Neural cell (in vitro differentiated cells): ENCODE data around the gene NFIA. TPM values are rescaled to one million over a fixed set of nuclear protein-coding genes. Genes with fewer than 3 reads are reported as not detected.

Experiments used
- H2AFZ ChIP-seq: fragments of 200-600, 300-800 bp; sonication (generic), shearing (Covaris generic); 2 replicates; pipeline ENCODE4 v1.6.0; 2014; ENCODE audit warnings: low read depth, mild to moderate bottlenecking, antibody characterized with exemption, low read length, moderate library complexity
- H3F3A ChIP-seq: fragments of 200-600 bp; shearing (Covaris generic); 2 replicates; pipeline ENCODE4 v1.6.1; 2016; ENCODE audit warnings: mild to moderate bottlenecking, moderate library complexity, mixed read lengths, antibody characterized with exemption, low read length; ENCODE audit not compliant: insufficient read depth, poor library complexity, severe bottlenecking
- H3K27ac ChIP-seq: fragments of 200-600, 300-800 bp; sonication (generic), shearing (Covaris generic); 2 replicates; pipeline ENCODE4 v1.5.1; 2014; ENCODE audit warnings: mild to moderate bottlenecking, low read length, moderate library complexity
- H3K27me3 ChIP-seq: fragments of 300-800, 200-600 bp; sonication (generic), shearing (Covaris generic); 2 replicates; pipeline ENCODE4 v1.6.0; 2014; ENCODE audit warnings: mild to moderate bottlenecking, low read depth, low read length, moderate library complexity; ENCODE audit not compliant: insufficient read depth
- H3K36me3 ChIP-seq: fragments of 300-800, 200-600 bp; sonication (generic), shearing (Covaris generic); 2 replicates; pipeline ENCODE4 v1.5.1; 2014; ENCODE audit warnings: mild to moderate bottlenecking, antibody characterized with exemption, low read length, moderate library complexity; ENCODE audit not compliant: insufficient read depth
- H3K4me2 ChIP-seq: fragments of 300-800, 200-600 bp; sonication (generic), shearing (Covaris generic); 2 replicates; pipeline ENCODE4 v1.6.0; 2014; ENCODE audit warnings: mild to moderate bottlenecking, low read length
- H3K4me3 ChIP-seq: fragments of 300-800, 200-600 bp; sonication (generic), shearing (Covaris generic); 2 replicates; pipeline ENCODE4 v1.5.1; 2014; ENCODE audit warnings: mild to moderate bottlenecking, low read length, moderate library complexity
- H3K79me2 ChIP-seq: fragments of 200-600 bp; shearing (Covaris generic); replicated peaks from 2 replicates; pipeline ENCODE4 v1.6.0; 2014; ENCODE audit warnings: mild to moderate bottlenecking, low read length, moderate library complexity; ENCODE audit not compliant: insufficient read depth
- H3K9ac ChIP-seq: fragments of 300-800, 200-600 bp; sonication (generic), shearing (Covaris generic); 2 replicates; pipeline ENCODE4 v1.6.1; 2016; ENCODE audit warnings: mild to moderate bottlenecking, low read length, mixed read lengths
- H3K9me2 ChIP-seq: fragments of 200-600 bp; shearing (Covaris generic); 2 replicates; pipeline ENCODE4 v1.6.1; 2016; ENCODE audit warnings: mild to moderate bottlenecking, low read length, mixed read lengths; ENCODE audit not compliant: insufficient read depth
- H3K9me3 ChIP-seq: fragments of 200-600, 300-800 bp; sonication (generic), shearing (Covaris generic); 2 replicates; pipeline ENCODE4 v1.6.1; 2016; ENCODE audit warnings: mild to moderate bottlenecking, mixed run types, low read length, moderate library complexity, mixed read lengths
- H4K20me1 ChIP-seq: fragments of 200-600 bp; shearing (Covaris generic); 2 replicates; pipeline ENCODE4 v1.6.1; 2016; ENCODE audit warnings: mild to moderate bottlenecking, mixed run types; ENCODE audit not compliant: insufficient read depth
- CTCF ChIP-seq: fragments of 450-650 bp; IDR thresholded peaks from 2 replicates; pipeline ENCODE4 v1.5.1; 2014; ENCODE audit warnings: antibody characterized with exemption, mild to moderate bottlenecking, moderate library complexity; ENCODE audit not compliant: poor library complexity, severe bottlenecking
- EP300 ChIP-seq: fragments of 450-650 bp; conservative IDR thresholded peaks from 2 replicates; pipeline ENCODE4 v1.6.1; 2014; ENCODE audit warnings: antibody characterized with exemption, mild to moderate bottlenecking, moderate library complexity; ENCODE audit not compliant: poor library complexity, severe bottlenecking
- EZH2 ChIP-seq: fragments of 200-600, 300-800 bp; shearing (Covaris generic), sonication (generic); IDR thresholded peaks from 2 replicates; pipeline ENCODE4 v1.6.1; 2014; ENCODE audit warnings: antibody characterized with exemption, low read length, borderline replicate concordance, mild to moderate bottlenecking; ENCODE audit not compliant: insufficient read depth, poor library complexity, severe bottlenecking
- MXI1 ChIP-seq: fragments of 450-650 bp; conservative IDR thresholded peaks from 2 replicates; pipeline ENCODE4 v1.6.1; 2014; ENCODE audit warnings: antibody characterized with exemption, mild to moderate bottlenecking; ENCODE audit not compliant: poor library complexity, severe bottlenecking
- POLR2AphosphoS5 ChIP-seq: IDR thresholded peaks from 2 replicates; pipeline ENCODE4 v1.6.1; 2012
- RAD21 ChIP-seq: fragments of 450-650 bp; conservative IDR thresholded peaks from 2 replicates; pipeline ENCODE4 v1.6.1; 2014; ENCODE audit warnings: antibody characterized with exemption, mild to moderate bottlenecking, moderate library complexity
- REST ChIP-seq: IDR thresholded peaks from 2 replicates; pipeline ENCODE4 v1.6.1; 2012; ENCODE audit warnings: borderline replicate concordance
- SMC3 ChIP-seq: fragments of 450-650 bp; conservative IDR thresholded peaks from 2 replicates; pipeline ENCODE4 v1.6.1; 2014; ENCODE audit warnings: antibody characterized with exemption, mild to moderate bottlenecking, moderate library complexity; ENCODE audit not compliant: poor library complexity
- TAF1 ChIP-seq: IDR thresholded peaks from 2 replicates; pipeline ENCODE4 v1.6.1; 2012; ENCODE audit warnings: low read depth
- polyA plus RNA-seq: library from polyadenylated mRNA; depleted of rRNA; stranded (reverse); fragments of >200 nt; gene quantifications from 2 replicates; pipeline ENCODE4 v1.2.3, GENCODE V29; 2014

NFIA gene
- polyA plus RNA-seq, 1 donor from 2014 or later, result 0.47 TPM

GRCh38 chr1:61294930-61295329 is 212.6 kb downstream of the NFIA start:
- no peaks in the 10 kb centered on the region for H3K9me3 ChIP-seq
- H3F3A ChIP-seq, result no peaks in the 10 kb centered on the region
- no peak overlapping the region for H3K27ac ChIP-seq
- H3K9ac ChIP-seq, result no peak overlapping the region
- no peaks in the 10 kb centered on the region for H3K79me2 ChIP-seq
- H3K27me3 ChIP-seq, result no peaks in the 10 kb centered on the region
- H2AFZ ChIP-seq, result no peak overlapping the region
- H3K4me3 ChIP-seq, result no peak overlapping the region
- H3K36me3 ChIP-seq, result no peaks in the 10 kb centered on the region
- no peaks in the 10 kb centered on the region for H3K9me2 ChIP-seq
- TF ChIP-seq EZH2 (no peak), SMC3 (no peak), RAD21 (no peak), TAF1 (no peak), REST (no peak), CTCF (no peak), EP300 (no peak), MXI1 (no peak), POLR2AphosphoS5 (no peak)
- H3K4me2 ChIP-seq, result no peak overlapping the region
- no peaks in the 10 kb centered on the region for H4K20me1 ChIP-seq

GRCh38 chr1:61295818-61296537 is 213.6 kb downstream of the NFIA start:
- Histone ChIP-seq H3F3A (no peaks in the 10 kb centered on the region), H2AFZ (no peak overlapping the region), H3K79me2 (no peaks in the 10 kb centered on the region), H3K27me3 (no peaks in the 10 kb centered on the region), H4K20me1 (no peaks in the 10 kb centered on the region), H3K27ac (no peak overlapping the region), H3K36me3 (no peaks in the 10 kb centered on the region), H3K4me2 (no peak overlapping the region), H3K9ac (no peak overlapping the region), H3K9me2 (no peaks in the 10 kb centered on the region), H3K9me3 (no peaks in the 10 kb centered on the region), H3K4me3 (no peak overlapping the region)
- no peak for TF ChIP-seq TAF1
- TF ChIP-seq CTCF, result no peak
- no peak for TF ChIP-seq EZH2
- TF ChIP-seq REST, result no peak
- TF ChIP-seq RAD21, result no peak
- TF ChIP-seq MXI1, result no peak
- no peak for TF ChIP-seq SMC3
- no peak for TF ChIP-seq POLR2AphosphoS5
- TF ChIP-seq EP300, result no peak
